NCI-H2196 treated with DMSO at 0.1 percent for 48 hours (cell line): ENCODE results near the gene BBLN.
"Not testable (repeated sequence)": the region's sequence is repeated elsewhere in the genome, so short reads cannot be mapped to it uniquely, and the experiment has no call there.

Experiments
- DNase-seq: peaks from one replicate; lab custom pipeline; 2025; ENCODE audit not compliant: unreplicated experiment; lab: John Stamatoyannopoulos, UW

Gene BBLN

GRCh38 chr9:128124451-128124850 is 35.6 kb upstream of the BBLN start:
- DNase-seq: no peak

DNA sequence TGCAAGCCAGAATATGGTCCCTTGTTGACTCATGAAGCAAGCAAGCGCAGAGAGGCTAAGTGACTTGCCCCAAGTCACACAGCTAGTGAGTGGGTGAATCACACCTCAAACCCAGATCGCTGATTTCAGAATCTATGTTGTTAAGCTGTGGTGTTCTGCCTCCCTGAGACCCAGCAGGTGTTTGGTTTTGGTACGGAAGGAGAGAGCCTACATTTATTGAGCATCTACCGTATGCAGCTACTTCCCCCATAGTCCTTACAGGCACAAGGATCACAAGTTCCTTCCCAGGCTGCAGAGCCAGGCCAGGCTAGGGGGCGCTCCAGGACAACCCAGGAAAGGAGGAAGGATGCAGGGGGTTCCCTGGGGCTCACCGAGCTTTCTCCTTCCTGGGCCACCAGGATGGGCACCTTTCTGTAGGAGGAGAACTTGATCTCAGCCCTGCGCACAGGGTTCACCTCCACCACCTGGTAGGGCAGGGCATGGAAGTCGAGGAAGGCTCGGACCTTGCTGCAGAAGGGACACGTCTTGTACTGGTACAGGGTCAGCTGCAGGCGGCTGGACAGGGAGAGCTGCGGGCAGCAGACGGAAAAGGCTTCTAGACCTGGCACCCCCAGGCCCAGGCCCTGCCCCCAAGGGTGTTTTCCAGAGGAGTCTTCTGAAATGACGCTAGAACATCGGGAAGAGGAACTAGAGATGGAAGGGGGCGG is 35.0 kb upstream of the BBLN start:
- DNase-seq: peak; percentile 21

DNA sequence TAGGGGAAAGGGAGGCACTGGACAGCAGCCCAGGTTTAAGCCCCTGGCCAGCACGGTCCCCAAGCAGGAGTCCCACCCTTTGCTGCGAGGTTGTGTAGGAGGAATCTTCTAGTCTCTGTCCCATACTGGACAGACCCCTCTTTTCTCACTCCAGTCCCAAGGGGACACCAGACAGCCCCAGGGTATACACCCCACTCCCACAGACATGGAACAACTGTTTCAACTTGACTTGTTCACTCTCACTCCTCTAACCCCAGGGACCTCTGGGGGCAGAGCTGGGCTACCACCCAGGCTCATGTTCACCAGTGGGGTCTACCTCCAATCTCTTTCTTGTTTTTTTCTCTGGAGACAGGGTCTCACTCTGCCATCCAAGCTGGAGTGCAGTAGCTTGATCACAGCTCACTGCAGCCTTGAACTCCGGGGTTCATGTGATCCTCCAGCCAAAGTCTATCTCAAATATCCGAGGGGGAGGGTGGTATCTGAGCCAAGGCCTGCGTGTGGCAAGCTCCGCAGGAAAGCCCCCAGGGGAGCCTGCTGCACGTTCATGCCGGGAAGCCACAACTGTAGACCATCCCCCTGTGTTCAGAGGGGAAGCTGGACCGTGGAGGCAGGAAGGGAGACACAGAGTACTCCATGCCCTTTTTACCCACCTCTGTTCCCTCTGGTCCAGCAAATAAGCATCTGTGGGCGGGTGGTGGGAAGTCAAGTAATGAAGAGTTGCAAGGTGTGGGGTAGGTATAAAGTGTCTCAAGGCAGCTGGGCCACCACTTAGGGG is 34.3 kb upstream of the BBLN start:
- DNase-seq: no peak

GRCh38 chr9:128127568-128127989 is 32.5 kb upstream of the BBLN start, which contains the start of gene PTGES2:
PTGES2 (minus strand) TSS chr9:128127729; CDS start chr9:128127717, 12 bp downstream.
- peak; percentile 49 for DNase-seq

DNA sequence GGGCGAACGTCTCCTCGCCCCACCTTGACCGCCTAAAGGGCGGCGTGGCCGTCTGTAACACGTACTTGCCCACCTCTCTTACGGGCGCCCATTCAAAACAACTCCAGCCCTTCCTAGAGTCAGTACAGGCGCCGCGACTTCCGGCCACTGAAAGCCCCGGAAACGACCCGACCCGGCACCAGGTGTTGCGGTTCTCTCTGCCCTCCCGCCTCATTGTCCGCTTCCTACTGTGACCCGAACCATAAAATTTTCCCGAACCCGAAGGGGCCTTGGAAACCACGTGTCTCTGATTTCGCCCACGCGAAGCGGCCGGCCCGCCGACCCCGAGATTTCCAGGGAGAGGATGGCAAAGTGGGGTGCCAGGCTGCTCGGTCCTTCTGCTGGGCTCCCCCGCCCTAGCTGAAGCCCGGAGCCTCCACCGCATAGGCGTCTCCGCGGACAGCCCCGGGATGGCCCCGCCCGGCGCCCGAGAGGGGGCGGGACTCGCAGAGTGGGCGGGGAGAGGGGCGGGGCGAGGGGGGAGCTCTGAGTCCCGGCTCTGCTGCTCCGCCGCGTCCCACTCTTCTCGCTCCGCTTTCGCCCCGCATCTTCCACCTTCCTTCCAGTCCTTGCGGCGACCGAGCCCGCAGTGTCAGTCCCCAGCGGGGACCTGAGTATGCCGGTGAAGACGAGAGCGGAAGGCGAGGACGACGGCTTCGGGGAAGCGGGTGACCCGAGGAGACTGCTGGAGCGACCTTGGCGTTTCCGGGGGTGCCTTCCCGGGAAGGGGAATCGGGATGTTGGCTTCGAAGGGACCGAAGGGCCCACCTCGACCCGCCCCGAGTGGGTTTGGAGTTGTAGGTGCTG is 31.9 kb upstream of the BBLN start:
- peak; percentile 78 for DNase-seq

- no peak for DNase-seq
Observed at GRCh38 chr9:128128836-128129590, 31.1 kb upstream of the BBLN start.

DNA sequence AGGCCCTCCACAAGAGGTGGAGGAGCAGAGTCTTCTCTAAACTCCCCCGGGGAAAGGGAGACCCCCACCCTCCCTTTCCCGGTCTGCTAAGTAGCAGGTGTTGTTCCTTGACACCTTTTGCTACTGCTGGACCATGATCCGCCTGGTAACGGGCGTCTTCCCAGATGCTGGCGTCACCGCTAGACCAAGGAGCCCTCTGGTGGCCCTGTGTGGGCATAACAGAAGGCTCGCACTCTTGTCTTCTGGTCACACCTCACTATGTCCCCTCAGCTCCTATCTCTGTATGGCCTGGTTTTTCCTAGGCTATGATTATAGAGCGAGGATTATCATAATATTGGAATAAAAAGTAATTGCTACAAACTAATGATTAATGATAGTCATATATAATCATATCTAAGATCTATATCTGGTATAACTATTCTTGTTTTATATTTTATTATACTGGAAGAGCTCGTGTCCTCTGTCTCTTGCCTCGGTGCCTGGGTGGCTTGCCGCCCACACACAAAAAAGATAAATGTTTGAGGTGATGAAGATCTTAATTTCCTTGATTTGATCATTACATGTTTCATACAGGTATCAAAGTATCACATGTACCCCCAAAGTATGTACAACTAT is 30.0 kb upstream of the BBLN start:
- not testable (repeated sequence) for DNase-seq

DNA sequence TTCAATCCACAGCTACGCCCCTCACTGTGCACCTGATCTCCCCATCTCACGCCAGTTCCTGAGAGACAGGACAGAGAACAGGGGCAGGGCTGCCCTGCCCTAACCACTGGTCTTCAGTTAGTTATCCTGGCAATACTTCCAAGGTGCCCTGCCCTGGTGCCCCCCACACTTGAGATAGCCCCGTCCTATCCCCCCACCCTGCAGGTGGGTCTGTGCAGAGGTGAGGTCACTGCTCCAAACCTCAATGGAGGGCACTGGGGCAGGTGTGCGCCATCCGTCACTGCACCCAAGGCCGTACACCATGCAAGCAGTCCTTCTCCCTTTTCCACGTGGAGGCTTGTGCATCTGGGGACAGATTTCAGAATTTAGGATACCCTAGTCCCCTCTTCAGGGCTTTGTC is 29.4 kb upstream of the BBLN start:
- DNase-seq: not testable (repeated sequence)

GRCh38 chr9:128131346-128131745 is 28.7 kb upstream of the BBLN start:
- DNase-seq: not testable (repeated sequence)

- not testable (repeated sequence) for DNase-seq
Observed at GRCh38 chr9:128132139-128132538, 27.9 kb upstream of the BBLN start.

- DNase-seq: not testable (repeated sequence)
Observed at GRCh38 chr9:128135561-128135960, 24.5 kb upstream of the BBLN start.

DNA sequence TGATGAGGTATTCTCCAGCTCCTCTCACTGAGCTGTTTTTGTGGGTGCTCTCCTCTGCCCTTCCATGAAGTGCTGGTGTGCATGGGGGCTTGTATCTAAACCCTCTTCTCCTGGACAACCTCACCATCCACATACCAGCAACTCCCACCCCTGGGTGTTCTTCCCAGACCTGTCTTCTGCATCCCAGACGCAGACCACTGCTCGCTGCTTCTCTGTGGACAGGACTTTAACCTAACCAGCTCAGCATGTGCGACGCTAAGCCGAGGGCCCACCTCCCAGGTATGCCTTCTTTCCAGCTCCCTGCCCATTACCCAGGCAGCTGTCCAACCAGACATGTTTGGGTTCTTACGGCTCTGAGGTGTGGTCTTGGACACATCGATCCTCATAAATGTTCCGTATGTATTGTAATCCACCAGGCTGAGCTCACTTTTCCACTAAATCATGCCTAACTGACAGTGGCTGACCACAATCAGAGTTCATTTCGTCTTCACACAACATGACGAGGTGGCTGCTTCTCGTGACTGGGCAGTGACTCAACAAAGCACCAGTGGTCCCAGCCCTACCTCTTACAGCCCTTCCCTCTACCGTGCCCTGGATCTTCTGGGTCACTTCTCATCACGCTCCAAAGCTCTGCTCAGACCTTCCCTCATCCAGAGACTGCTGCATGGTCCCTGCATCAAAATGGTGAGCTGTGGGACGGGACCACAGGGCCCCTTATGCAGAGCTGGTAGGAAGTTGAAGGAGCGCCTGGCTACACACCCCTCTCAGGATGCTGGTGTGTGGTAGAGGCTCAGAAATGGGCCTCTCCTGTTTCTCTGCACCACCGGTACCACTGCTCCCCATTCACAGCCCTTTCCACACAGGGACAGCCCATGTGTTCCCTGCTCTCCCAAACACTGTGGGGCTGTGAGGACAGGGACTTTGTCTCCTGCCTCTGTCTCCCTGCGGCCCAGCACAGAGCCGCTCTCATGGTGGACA is 23.0 kb upstream of the BBLN start:
- no peak for DNase-seq

DNA sequence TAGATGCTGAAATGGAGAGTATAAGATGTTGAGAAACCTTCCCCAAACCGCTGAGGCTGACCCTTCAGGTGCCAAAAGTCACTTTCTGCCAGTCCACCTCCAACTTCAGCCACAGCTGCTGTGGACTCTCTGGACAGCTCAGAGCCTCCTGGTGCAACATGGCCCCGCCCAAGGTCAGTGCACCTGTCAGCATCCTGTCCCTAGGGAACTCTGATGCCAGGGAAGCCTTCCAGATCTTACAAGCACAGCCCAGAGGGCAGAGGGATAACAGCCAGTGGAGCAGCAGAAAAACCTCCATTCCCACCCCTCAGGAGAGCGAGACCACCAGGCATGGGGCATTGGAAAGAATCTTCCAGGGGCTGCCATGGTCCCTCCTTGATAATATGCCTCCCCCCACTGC is 22.1 kb upstream of the BBLN start:
- DNase-seq: no peak

- DNase-seq: no peak
Observed at GRCh38 chr9:128139621-128140020, 20.4 kb upstream of the BBLN start.

GRCh38 chr9:128141604-128142003 is 18.5 kb upstream of the BBLN start:
- no peak for DNase-seq

DNA sequence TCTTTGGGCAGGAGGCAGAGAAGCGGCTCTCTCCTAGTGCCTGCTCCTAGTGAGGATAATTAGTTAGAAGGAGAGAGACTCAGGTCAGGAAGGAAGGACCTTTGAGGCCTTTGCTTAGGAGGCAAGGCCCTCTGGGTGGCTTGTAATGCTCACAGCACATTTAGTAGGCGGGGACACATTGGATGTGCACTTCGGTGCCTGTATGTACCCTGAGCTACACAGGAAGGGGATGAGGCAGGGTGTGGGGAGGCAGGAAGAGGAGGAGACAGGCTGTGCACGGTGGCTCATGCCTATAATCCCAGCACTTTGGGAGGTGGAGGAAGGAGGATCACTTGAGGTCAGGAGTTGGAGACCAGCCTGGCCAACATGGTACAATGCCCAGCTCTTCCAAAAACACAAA is 18.0 kb upstream of the BBLN start:
- no peak for DNase-seq

DNA sequence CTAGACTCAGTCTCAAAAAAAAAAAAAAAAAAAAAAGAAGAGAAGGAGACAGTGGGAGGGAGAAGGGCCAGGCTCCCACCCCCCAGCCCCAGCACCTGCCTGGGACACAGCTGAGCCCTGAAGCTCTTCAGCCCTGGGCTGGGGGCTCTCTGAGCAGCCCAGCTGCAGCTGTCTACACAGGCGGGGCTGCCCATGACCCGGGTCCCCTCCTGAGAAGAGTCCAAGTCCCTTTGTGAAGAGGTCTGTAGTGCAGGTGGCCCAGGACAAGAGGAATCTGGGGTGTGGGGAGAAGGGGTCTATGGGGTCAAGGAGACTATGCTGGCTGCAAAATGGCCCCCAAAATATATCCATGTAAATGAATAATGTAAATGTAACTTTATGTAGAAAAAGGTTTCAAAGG is 17.5 kb upstream of the BBLN start:
- no peak for DNase-seq

DNA sequence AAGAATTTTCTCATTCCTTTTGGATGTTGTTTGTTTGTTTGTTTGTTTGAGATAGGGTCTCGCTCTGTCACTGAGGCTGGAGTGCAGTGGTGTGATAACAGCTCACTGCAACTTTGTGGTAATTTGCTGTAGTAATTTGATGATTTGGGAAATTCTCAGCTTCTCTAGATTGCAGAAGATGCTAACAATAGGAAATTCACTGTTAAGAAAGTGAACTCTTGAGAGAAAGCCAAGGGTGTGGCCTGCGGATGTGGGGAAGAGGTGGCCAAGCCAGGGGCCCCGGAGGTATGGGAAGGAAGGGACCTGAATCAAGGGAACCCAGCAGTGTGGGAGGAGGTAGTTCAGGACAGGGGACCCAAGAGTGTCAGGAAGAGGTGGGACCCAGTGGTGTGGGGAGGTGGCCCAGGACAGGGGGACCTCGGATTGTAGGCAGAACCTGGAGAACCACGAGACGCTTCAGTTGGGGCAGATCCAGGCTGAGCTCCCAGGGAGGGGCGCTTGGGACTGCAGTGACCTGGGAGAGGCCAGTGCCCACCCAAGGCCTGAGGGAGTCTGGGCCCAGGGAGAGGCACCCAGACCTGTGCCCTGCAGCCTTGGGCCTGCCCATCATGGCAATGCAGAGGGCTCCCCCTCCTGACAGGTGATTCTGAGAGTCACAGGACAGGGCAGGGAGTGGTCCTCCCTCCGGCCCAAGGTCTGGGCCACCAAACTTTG is 16.4 kb upstream of the BBLN start:
- no peak for DNase-seq
